GM12892 (cell line): ENCODE results near the gene SRSF1.

Experiments
- POLR2A ChIP-seq: IDR thresholded peaks from 2 replicates; pipeline ENCODE4 v1.6.1; 2011; ENCODE audit warnings: low read depth, low read length, control low read depth
- POLR2AphosphoS5 ChIP-seq: IDR thresholded peaks from 2 replicates; pipeline ENCODE4 v1.6.1; 2011; ENCODE audit warnings: low read depth, low read length, control low read depth
- TAF1 ChIP-seq: IDR thresholded peaks from 2 replicates; pipeline ENCODE4 v1.6.1; 2011; ENCODE audit warnings: low read depth, mild to moderate bottlenecking, control low read depth, low read length, borderline replicate concordance

DNA sequence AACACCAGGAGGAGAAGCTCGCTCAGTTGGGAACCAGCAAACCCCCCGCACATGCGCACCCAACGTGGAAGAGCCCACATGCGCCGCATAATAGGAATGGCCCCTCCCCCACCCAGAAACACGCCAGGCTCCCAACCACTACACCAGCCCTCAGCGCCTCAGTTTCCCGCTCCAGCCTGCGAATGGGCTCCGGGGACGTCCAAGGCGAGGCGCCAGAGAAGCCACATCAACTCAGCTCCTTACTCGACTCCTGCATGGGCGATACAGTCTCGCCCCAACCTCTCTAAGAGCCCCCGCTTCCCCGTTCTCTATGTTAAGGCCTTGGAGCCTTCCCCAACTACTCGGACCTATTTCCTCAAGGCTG is 504 bp downstream of the SRSF1 start:
- TF ChIP-seq POLR2A (no peak), POLR2AphosphoS5 (no peak), TAF1 (no peak)
